HG03196 (cell line): ENCODE measurements around the gene KCNT2.

Experiments used
- ATAC-seq: cut with Tn5 transposase; IDR thresholded peaks from one replicate; pipeline ENCODE4 v1.9.1; 2021; ENCODE audit not compliant: unreplicated experiment

Gene KCNT2

GRCh38 chr1:196451103-196451502, 157.1 kb downstream of the KCNT2 start:
- ATAC-seq: no peak

GRCh38 chr1:196450143-196451095, 157.8 kb downstream of the KCNT2 start:
- no peak for ATAC-seq

- no peak for ATAC-seq
Measured at GRCh38 chr1:196449460-196449859, 158.8 kb downstream of the KCNT2 start.

GRCh38 chr1:196445775-196446174, 162.5 kb downstream of the KCNT2 start:
- ATAC-seq: no peak

GRCh38 chr1:196444634-196445033, 163.6 kb downstream of the KCNT2 start:
- ATAC-seq: no peak

GRCh38 chr1:196442366-196442765, 165.9 kb downstream of the KCNT2 start:
- ATAC-seq: no peak

- no peak for ATAC-seq
Measured at GRCh38 chr1:196440711-196441110, 167.5 kb downstream of the KCNT2 start.

- ATAC-seq: no peak
Measured at GRCh38 chr1:196438329-196438728, 169.9 kb downstream of the KCNT2 start.

GRCh38 chr1:196437671-196438070, 170.6 kb downstream of the KCNT2 start:
- no peak for ATAC-seq

GRCh38 chr1:196433000-196433399, 175.2 kb downstream of the KCNT2 start:
- ATAC-seq: no peak

GRCh38 chr1:196427976-196428734, 180.1 kb downstream of the KCNT2 start:
- ATAC-seq: no peak

GRCh38 chr1:196425513-196425912, 182.7 kb downstream of the KCNT2 start:
- ATAC-seq: no peak

- no peak for ATAC-seq
Measured at GRCh38 chr1:196423612-196424011, 184.6 kb downstream of the KCNT2 start.

GRCh38 chr1:196418772-196419171, 189.5 kb downstream of the KCNT2 start:
- no peak for ATAC-seq

- ATAC-seq: no peak
Measured at GRCh38 chr1:196415978-196416377, 192.3 kb downstream of the KCNT2 start.

GRCh38 chr1:196412326-196412725, 195.9 kb downstream of the KCNT2 start:
- no peak for ATAC-seq

GRCh38 chr1:196410768-196411167, 197.5 kb downstream of the KCNT2 start:
- no peak for ATAC-seq

GRCh38 chr1:196409586-196409985, 198.7 kb downstream of the KCNT2 start:
- ATAC-seq: no peak

GRCh38 chr1:196407358-196408051, 200.7 kb downstream of the KCNT2 start:
- no peak for ATAC-seq

- no peak for ATAC-seq
Measured at GRCh38 chr1:196405839-196406238, 202.4 kb downstream of the KCNT2 start.
